NCI-H2107 treated with DMSO at 0.1 percent for 48 hours (cell line): ENCODE measurements around the gene AQP1.

Experiments used
- DNase-seq: peaks from one replicate; lab custom pipeline; 2025; ENCODE audit not compliant: unreplicated experiment; lab: John Stamatoyannopoulos, UW

AQP1 gene

GRCh38 chr7:30905078-30906012, 6.3 kb upstream of the AQP1 start:
- no peak for DNase-seq

GRCh38 chr7:30906014-30906413, 5.6 kb upstream of the AQP1 start:
- no peak for DNase-seq

DNA sequence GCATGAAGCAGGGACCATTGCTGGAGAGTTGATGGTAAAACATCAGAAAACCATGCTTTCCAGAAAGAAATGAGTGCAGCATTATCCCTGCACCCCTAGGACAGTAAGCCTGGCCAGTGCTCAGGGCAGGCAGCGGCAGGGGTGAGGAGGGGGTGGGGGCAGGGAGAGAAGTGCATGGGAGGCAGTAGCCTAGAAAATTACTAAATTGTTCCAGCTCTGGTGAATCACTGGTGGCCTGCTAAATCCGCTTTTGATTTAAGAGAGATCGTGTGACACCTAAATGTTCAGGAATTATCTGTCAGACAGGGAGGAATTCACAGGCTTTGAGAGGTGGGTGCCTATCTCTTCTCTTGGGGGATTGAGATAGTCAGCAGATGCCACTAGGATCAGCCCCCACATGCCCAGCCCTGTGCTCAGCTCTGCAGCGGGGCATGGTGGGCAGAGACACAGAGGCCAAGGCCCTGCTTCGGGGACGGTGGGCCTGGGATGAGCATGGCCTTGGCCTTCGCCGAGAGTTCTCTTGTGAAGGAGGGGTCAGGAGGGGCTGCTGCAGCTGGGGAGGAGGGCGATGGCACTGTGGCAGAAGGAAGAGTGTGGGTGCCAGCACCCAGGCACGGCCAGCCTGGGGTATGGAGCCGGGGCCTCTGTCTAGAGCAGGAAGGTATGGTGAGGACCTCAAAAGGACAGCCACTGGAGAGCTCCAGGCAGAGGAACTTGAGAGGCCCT, 5.0 kb upstream of the AQP1 start:
- no peak for DNase-seq

- DNase-seq = no peak
These were observed 4.0 kb upstream of the AQP1 start for GRCh38 chr7:30907527-30908267.

GRCh38 chr7:30908681-30909080, 3.0 kb upstream of the AQP1 start:
- DNase-seq = no peak

GRCh38 chr7:30909431-30909830, 2.2 kb upstream of the AQP1 start:
- DNase-seq = no peak

GRCh38 chr7:30910411-30911073, 1.1 kb upstream of the AQP1 start:
- no peak for DNase-seq

GRCh38 chr7:30911133-30911532, 520 bp upstream of the AQP1 start:
- no peak for DNase-seq

DNA sequence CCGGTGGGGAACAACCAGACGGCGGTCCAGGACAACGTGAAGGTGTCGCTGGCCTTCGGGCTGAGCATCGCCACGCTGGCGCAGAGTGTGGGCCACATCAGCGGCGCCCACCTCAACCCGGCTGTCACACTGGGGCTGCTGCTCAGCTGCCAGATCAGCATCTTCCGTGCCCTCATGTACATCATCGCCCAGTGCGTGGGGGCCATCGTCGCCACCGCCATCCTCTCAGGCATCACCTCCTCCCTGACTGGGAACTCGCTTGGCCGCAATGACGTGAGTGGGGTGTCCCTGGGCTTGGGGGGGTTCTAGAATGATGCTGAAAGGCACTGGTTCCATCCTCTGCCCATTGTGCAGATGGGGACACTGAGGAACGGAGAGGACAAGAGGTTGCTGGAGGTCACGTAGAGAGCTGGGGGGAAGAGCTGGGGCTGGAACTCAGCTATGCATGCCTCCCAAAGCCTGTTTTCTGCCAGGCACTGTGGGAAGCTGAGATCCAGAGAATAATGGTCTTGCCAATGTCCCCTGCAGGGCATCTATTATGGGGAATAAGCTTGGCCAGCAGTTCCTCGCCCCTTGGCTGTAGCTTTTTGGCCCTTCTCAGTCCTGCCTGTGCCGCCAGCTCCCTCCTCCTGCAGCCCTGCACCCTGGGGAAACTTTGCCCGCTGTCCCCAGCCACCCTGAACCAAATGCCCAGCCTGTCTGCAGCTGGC, 523 bp downstream of the AQP1 start:
- DNase-seq = no peak

- no peak for DNase-seq
These were observed 1.0 kb downstream of the AQP1 start for GRCh38 chr7:30912731-30912985.

DNA sequence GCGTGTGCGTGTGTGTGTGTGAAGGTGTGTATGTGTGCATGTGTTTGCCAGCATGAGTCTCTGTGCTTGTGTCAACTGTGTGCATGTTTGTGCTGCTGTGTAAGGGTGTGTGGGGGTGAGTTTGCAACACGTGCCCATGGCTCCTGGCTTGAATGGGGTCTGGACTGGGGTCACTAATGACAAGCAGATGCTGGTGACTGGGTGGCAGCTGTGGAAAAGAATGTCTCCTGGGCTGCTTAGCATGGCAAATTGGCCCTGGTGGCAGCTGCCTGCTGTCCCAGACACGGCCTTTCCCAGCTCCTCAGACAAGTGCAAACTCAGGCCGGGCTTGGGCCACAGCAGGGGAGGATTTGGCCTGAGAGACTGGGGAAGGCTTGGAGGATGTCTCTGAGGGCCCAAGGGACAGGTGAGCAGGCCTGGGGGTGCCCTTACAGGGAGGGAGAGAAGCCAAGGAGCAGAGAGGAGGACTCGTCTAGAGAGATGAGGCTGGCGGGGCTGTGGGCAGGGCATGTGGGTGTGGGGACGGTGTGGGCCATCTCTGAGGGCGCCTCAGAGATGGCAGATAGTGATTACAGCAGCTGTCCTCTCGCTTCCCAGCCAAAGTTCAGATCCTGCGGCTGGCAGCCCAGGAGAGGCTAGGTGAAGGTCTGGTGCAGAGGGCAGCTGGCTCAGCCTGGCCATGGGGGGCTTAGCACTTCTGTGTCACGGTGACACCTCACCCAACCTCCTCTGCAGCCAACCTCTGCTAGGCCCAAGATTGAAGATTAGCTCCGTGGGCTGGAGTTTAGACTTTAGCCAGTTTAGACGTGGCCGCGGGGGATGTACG, 1.5 kb downstream of the AQP1 start:
- no peak for DNase-seq

- DNase-seq = no peak
These were observed 2.3 kb downstream of the AQP1 start for GRCh38 chr7:30913821-30914515.

- no peak for DNase-seq
These were observed 2.9 kb downstream of the AQP1 start for GRCh38 chr7:30914596-30914995.

GRCh38 chr7:30915005-30915601, 3.5 kb downstream of the AQP1 start:
- no peak for DNase-seq

DNA sequence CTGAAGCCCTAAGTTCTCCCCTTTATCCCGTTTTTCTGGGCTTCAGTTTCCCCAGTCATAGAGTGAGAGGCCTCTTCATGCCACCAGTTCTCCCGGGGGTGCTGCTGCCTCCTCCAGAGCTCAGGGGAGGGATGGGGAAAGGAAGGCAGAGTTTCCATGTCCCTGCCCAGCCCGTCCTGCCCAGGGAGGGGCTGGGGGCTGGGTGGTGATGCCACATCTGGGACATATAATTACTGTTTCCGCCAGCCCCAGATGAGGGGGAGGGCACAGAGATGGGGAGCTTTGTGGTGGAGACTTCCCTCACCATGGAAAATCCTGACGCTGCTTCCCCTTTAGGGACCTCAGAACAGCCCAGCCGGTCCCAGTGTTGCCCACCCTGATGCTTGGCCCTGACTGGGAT, 4.1 kb downstream of the AQP1 start:
- DNase-seq = no peak

DNA sequence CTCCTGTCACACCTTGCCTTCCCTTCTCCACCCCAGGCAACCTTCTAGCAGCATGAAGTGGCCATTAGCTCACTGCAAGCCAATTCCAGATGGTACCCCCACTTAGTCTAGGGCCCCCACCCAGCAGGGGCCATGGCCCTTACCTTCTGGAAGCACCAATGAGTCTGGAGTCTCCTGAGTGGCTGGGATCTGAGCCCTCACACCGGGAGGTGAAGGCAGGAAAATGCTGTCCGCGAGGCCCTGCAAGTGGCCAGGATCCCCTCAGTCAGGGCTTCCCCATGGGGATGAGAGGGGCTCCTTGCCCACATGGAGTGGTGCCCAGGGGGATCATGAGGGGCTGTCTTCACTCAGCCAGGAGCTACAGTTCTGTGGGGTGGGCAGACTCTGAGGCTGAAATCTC, 4.6 kb downstream of the AQP1 start:
- no peak for DNase-seq

DNA sequence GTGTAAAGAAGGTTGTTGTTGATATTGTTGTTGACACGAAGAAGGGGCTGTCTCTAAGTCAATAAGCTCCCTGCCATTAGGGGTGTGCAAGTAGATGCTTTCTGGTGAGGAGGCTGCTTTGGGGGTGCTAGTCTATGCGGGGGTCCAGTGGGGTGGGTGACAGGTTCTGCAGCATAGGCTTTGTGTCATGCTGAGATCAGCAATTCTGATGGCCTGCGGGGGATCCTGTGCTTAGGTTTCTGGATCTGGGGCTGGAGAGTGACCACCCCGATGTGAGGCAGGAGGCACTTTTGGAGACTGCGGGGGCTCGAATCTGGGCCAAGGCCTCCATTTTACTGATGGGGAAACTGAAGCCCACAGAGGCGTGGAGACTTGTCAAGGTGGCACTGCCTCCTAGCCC, 5.1 kb downstream of the AQP1 start:
- DNase-seq = no peak

- no peak for DNase-seq
These were observed 5.7 kb downstream of the AQP1 start for GRCh38 chr7:30917216-30917893.
